Transverse colon (tissue), 4 donors: ENCODE results near the gene TRIM37.

ENCODE experiments used
- POLR2A ChIP-seq: fragments of 450-650 bp; IDR thresholded peaks from one replicate; pipeline ENCODE4 v1.6.1; 2016; ENCODE audit warnings: antibody characterized with exemption, mild to moderate bottlenecking, moderate library complexity
- POLR2AphosphoS5 ChIP-seq, 3 donors: sonication (generic); formaldehyde crosslinking; IDR thresholded peaks; one replicate each; pipeline ENCODE4 v1.6.1; 2016; ENCODE audit warnings: antibody characterized with exemption in 3 of 3
- TF ChIP-seq, protein P1 (sequence below), 5 experiments: fragments of 200-600 bp in 3 of 5; fragments of 450-650 bp in 2 of 5; sonication (generic) in 3 of 5; IDR thresholded peaks; 1 replicate in 2 of 5; 2 replicates in 3 of 5; pipeline ENCODE4 v1.5.1; 2016 to 2017; ENCODE audit warnings: antibody characterized with exemption in 5 of 5, inconsistent platforms in 3 of 5, mild to moderate bottlenecking in 2 of 5, moderate library complexity in 1 of 5

DNA sequence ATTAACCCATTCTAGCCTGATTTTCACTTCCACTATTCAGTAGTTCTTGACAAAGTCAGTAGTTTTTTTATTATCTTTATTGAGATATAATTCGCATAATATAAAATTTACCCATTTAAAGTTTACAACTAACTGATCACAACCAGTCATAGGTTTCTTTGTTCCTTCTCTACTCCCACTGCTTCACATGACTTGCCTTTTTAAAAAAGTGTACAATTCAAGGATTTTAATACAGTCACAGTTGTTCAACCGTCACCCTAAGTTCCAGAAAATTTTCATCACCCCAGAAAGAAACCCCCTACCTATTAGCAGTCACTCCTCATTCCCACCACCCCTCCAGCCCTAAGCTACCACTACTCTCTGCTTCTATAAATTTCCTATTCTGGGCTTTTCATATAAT is 162.5 kb downstream of the TRIM37 start:
- TF ChIP-seq, protein P1, sequence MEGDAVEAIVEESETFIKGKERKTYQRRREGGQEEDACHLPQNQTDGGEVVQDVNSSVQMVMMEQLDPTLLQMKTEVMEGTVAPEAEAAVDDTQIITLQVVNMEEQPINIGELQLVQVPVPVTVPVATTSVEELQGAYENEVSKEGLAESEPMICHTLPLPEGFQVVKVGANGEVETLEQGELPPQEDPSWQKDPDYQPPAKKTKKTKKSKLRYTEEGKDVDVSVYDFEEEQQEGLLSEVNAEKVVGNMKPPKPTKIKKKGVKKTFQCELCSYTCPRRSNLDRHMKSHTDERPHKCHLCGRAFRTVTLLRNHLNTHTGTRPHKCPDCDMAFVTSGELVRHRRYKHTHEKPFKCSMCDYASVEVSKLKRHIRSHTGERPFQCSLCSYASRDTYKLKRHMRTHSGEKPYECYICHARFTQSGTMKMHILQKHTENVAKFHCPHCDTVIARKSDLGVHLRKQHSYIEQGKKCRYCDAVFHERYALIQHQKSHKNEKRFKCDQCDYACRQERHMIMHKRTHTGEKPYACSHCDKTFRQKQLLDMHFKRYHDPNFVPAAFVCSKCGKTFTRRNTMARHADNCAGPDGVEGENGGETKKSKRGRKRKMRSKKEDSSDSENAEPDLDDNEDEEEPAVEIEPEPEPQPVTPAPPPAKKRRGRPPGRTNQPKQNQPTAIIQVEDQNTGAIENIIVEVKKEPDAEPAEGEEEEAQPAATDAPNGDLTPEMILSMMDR (IDR thresholded peaks at IDR 0.05), result no peak
- no peak for TF ChIP-seq POLR2AphosphoS5 (IDR thresholded peaks at IDR 0.05)
- TF ChIP-seq POLR2A, result no peak
